ENCODE data around the gene TRIP13.
"Not testable (repeated sequence)": the region's sequence is repeated elsewhere in the genome, so short reads cannot be mapped to it uniquely, and the experiment has no call there.

The TRIP13 gene

GRCh38 chr5:892394-893136 is at the start of gene TRIP13, which contains the start of gene BRD9:
Gene TRIP13, plus strand, starts transcription at chr5:892884. Its CDS starts 115 bp downstream, at chr5:892999.
Gene BRD9, minus strand, starts transcription at chr5:892801. Its CDS starts 144 bp downstream, at chr5:892657.
- peak; percentile 82 for DNase-seq

GRCh38 chr5:843371-843770 is 49.3 kb upstream of the TRIP13 start:
- DNase-seq, result not testable (repeated sequence)

GRCh38 chr5:843926-844325 is 48.8 kb upstream of the TRIP13 start:
- not testable (repeated sequence) for DNase-seq

GRCh38 chr5:844426-844825 is 48.3 kb upstream of the TRIP13 start:
- DNase-seq, result not testable (repeated sequence)

GRCh38 chr5:845031-845675 is 47.5 kb upstream of the TRIP13 start:
- not testable (repeated sequence) for DNase-seq

- DNase-seq, result not testable (repeated sequence)
These were observed 46.7 kb upstream of the TRIP13 start for GRCh38 chr5:845676-846601.

GRCh38 chr5:846602-847091 is 46.0 kb upstream of the TRIP13 start:
- peak; percentile 36 for DNase-seq

- DNase-seq, result not testable (repeated sequence)
These were observed 45.5 kb upstream of the TRIP13 start for GRCh38 chr5:847212-847611.

GRCh38 chr5:847736-848135 is 44.9 kb upstream of the TRIP13 start:
- DNase-seq, result not testable (repeated sequence)

- no peak for DNase-seq
These were observed 44.0 kb upstream of the TRIP13 start for GRCh38 chr5:848671-849111.

- DNase-seq, result no peak
These were observed 42.9 kb upstream of the TRIP13 start for GRCh38 chr5:849651-850301.

- DNase-seq, result no peak
These were observed 42.1 kb upstream of the TRIP13 start, which contains the start of gene ZDHHC11 for GRCh38 chr5:850511-851006. Gene ZDHHC11, minus strand, starts transcription at chr5:850986. Its CDS starts 384 bp downstream, at chr5:850602.

- no peak for DNase-seq
These were observed 41.6 kb upstream of the TRIP13 start for GRCh38 chr5:851076-851475.

GRCh38 chr5:851553-851952 is 41.1 kb upstream of the TRIP13 start:
- DNase-seq, result no peak

- DNase-seq, result no peak
These were observed 40.7 kb upstream of the TRIP13 start for GRCh38 chr5:852018-852417.

GRCh38 chr5:852431-853401 is 40.0 kb upstream of the TRIP13 start:
- DNase-seq, result no peak

- DNase-seq, result not testable (repeated sequence)
These were observed 39.1 kb upstream of the TRIP13 start for GRCh38 chr5:853416-854090.

- no peak for DNase-seq
These were observed 38.5 kb upstream of the TRIP13 start for GRCh38 chr5:854217-854616.

- DNase-seq, result no peak
These were observed 37.5 kb upstream of the TRIP13 start for GRCh38 chr5:854966-855743.
